ENCODE measurements around the gene STARD13. TPM values are rescaled to one million over a fixed set of nuclear protein-coding genes. Genes with fewer than 3 reads are reported as not detected.
A peak's percentile ranks its signal among the peaks of the same experiment; 100 is the strongest.

Gene STARD13
- total RNA-seq, 1 experiment from 2014 or later: 11.3 TPM

GRCh38 chr13:33213024-33213768, 72.4 kb downstream of the STARD13 start:
- Mint-ChIP-seq H3K4me1 (ENCODE audit: low read depth, unreplicated experiment) (peaks cover 56% of the 10 kb centered on the region), H3K36me3 (ENCODE audit: insufficient read depth, unreplicated experiment) (no peaks in the 10 kb centered on the region), H3K27me3 (ENCODE audit: unreplicated experiment) (no peaks in the 10 kb centered on the region), H3K9me3 (ENCODE audit: low read depth, unreplicated experiment) (no peaks in the 10 kb centered on the region), H3K27ac (ENCODE audit: unreplicated experiment) (no peak overlapping the region), H3K4me3 (ENCODE audit: low read depth, unreplicated experiment) (no peak overlapping the region)
- no TSS peak for BruUV-seq (replicated peaks)
- CTCF ChIA-PET: interaction anchor here (1.3 kb wide), 1 partner anchor 626 kb away, joined by 3 read pairs; no protein-coding TSS in a partner anchor
- TF ChIP-seq CTCF (IDR thresholded peaks at IDR 0.05; ENCODE audit: unreplicated experiment): no peak
- intact Hi-C loops (cut with micrococcal nuclease; ENCODE audit: unreplicated experiment): no loop called here
- DNase-seq: no peak

GRCh38 chr13:33212396-33212795, 73.2 kb downstream of the STARD13 start:
- intact Hi-C loops (cut with micrococcal nuclease; ENCODE audit: unreplicated experiment): no loop called here

GRCh38 chr13:33210090-33210489, 75.5 kb downstream of the STARD13 start:
- no peaks in the 10 kb centered on the region for H3K9me3 Mint-ChIP-seq (ENCODE audit: low read depth, unreplicated experiment)
- H3K27ac Mint-ChIP-seq (ENCODE audit: unreplicated experiment): no peak overlapping the region
- CTCF ChIA-PET: no interaction called here
- no peaks in the 10 kb centered on the region for H3K36me3 Mint-ChIP-seq (ENCODE audit: insufficient read depth, unreplicated experiment)
- no peak overlapping the region for H3K4me3 Mint-ChIP-seq (ENCODE audit: low read depth, unreplicated experiment)
- TF ChIP-seq CTCF (IDR thresholded peaks at IDR 0.05; ENCODE audit: unreplicated experiment): no peak
- intact Hi-C loops (cut with micrococcal nuclease; ENCODE audit: unreplicated experiment): no loop called here
- H3K27me3 Mint-ChIP-seq (ENCODE audit: unreplicated experiment): no peaks in the 10 kb centered on the region
- BruUV-seq (replicated peaks): no TSS peak
- DNase-seq: no peak
- peaks cover 50% of the 10 kb centered on the region for H3K4me1 Mint-ChIP-seq (ENCODE audit: low read depth, unreplicated experiment)

More at GRCh38 chr13:33212396-33212795, 73.2 kb downstream of the STARD13 start:
- Mint-ChIP-seq H3K4me3 (ENCODE audit: low read depth, unreplicated experiment) (no peak overlapping the region), H3K27ac (ENCODE audit: unreplicated experiment) (no peak overlapping the region), H3K27me3 (ENCODE audit: unreplicated experiment) (no peaks in the 10 kb centered on the region), H3K36me3 (ENCODE audit: insufficient read depth, unreplicated experiment) (no peaks in the 10 kb centered on the region), H3K4me1 (ENCODE audit: low read depth, unreplicated experiment) (peaks cover 56% of the 10 kb centered on the region), H3K9me3 (ENCODE audit: low read depth, unreplicated experiment) (no peaks in the 10 kb centered on the region)
- BruUV-seq (replicated peaks): no TSS peak
- CTCF ChIA-PET: no interaction called here
- no peak for DNase-seq
- TF ChIP-seq CTCF (IDR thresholded peaks at IDR 0.05; ENCODE audit: unreplicated experiment): no peak

GRCh38 chr13:33208290-33209220, 77.0 kb downstream of the STARD13 start:
- Mint-ChIP-seq H3K27ac (ENCODE audit: unreplicated experiment) (peak overlapping the region; percentile 41), H3K36me3 (ENCODE audit: insufficient read depth, unreplicated experiment) (no peaks in the 10 kb centered on the region), H3K9me3 (ENCODE audit: low read depth, unreplicated experiment) (no peaks in the 10 kb centered on the region), H3K4me3 (ENCODE audit: low read depth, unreplicated experiment) (no peak overlapping the region), H3K27me3 (ENCODE audit: unreplicated experiment) (no peaks in the 10 kb centered on the region), H3K4me1 (ENCODE audit: low read depth, unreplicated experiment) (peaks cover 35% of the 10 kb centered on the region)
- no TSS peak for BruUV-seq (replicated peaks)
- intact Hi-C loops (cut with micrococcal nuclease; ENCODE audit: unreplicated experiment): no loop called here
- DNase-seq: no peak
- CTCF ChIA-PET: no interaction called here
- TF ChIP-seq CTCF (IDR thresholded peaks at IDR 0.05; ENCODE audit: unreplicated experiment): no peak

All from Calu3 (cell line).